ENCODE data around the gene C2CD4B. TPM values are rescaled to one million over a fixed set of nuclear protein-coding genes. Genes with fewer than 3 reads are reported as not detected.

Gene C2CD4B
- total and polyA plus RNA-seq, 2 of the 13 experiments (the other 11 are each of a cell fraction or from before 2014, with no cell fraction given) = not detected

DNA sequence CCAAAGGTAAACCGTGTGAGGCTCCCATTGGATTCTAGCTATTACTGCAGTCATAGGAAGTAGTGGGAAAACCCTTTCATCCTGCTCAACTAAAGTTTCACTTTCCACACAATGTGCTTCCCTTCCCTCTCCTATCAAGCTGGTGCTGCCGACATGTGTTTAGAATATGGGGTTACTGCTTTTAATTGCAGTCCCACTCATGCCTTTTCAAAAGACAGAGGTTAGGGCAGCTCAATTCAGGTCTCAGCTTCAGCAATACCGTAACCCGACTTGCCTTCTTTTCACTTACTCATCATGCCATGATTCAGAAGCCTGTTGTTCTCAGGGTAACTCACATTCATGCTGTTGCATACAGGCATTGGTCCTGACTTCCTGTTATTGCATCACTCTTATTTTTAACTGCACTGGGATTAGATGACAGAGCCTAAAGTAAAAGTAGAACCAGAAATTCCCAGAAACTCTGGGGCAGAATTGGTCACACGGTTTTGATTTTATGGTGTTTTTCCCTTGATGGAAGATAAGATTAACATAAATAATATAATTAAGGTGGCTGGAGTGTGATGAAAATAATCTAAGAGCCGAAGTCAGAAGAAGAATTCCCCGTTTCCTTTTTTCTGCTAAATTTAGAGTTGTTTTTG, 45.7 kb downstream of the C2CD4B start (continued):
- TF ChIP-seq, protein P1, sequence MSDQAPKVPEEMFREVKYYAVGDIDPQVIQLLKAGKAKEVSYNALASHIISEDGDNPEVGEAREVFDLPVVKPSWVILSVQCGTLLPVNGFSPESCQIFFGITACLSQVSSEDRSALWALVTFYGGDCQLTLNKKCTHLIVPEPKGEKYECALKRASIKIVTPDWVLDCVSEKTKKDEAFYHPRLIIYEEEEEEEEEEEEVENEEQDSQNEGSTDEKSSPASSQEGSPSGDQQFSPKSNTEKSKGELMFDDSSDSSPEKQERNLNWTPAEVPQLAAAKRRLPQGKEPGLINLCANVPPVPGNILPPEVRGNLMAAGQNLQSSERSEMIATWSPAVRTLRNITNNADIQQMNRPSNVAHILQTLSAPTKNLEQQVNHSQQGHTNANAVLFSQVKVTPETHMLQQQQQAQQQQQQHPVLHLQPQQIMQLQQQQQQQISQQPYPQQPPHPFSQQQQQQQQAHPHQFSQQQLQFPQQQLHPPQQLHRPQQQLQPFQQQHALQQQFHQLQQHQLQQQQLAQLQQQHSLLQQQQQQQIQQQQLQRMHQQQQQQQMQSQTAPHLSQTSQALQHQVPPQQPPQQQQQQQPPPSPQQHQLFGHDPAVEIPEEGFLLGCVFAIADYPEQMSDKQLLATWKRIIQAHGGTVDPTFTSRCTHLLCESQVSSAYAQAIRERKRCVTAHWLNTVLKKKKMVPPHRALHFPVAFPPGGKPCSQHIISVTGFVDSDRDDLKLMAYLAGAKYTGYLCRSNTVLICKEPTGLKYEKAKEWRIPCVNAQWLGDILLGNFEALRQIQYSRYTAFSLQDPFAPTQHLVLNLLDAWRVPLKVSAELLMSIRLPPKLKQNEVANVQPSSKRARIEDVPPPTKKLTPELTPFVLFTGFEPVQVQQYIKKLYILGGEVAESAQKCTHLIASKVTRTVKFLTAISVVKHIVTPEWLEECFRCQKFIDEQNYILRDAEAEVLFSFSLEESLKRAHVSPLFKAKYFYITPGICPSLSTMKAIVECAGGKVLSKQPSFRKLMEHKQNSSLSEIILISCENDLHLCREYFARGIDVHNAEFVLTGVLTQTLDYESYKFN (CRISPR knock-in tag; conservative IDR thresholded peaks at IDR 0.05) = no peak
- TF ChIP-seq GATAD2A (CRISPR knock-in tag; IDR thresholded peaks at IDR 0.05) (0 out of 2 replicates have a peak, but pooled peaks have one; percentile 26), MAFF (IDR thresholded peaks at IDR 0.05; ENCODE audit: low read depth, low read length) (peak; percentile 34; the same call in 1 of the 2 replicates), ZSCAN9 (CRISPR knock-in tag; IDR thresholded peaks at IDR 0.05; ENCODE audit: borderline replicate concordance) (no peak), SAP130 (CRISPR knock-in tag; IDR thresholded peaks at IDR 0.05; ENCODE audit: low read depth) (peak; percentile 45; the same call in 1 of the 2 replicates), U2AF1 (optimal IDR thresholded peaks at IDR 0.05; ENCODE audit: low read depth, low read length) (no peak), MYC (CRISPR knock-in tag; IDR thresholded peaks at IDR 0.05; ENCODE audit: borderline replicate concordance) (no peak), IKZF1 (IDR thresholded peaks at IDR 0.05) (no peak), CREB1 (IDR thresholded peaks at IDR 0.05) (no peak), CREB1 (CRISPR knock-in tag; IDR thresholded peaks at IDR 0.05) (no peak), ZNF558 (CRISPR knock-in tag; IDR thresholded peaks at IDR 0.05; ENCODE audit: borderline replicate concordance) (no peak), ZNF235 (CRISPR knock-in tag; IDR thresholded peaks at IDR 0.05; ENCODE audit: borderline replicate concordance) (no peak), ZFYVE20 (CRISPR knock-in tag; IDR thresholded peaks at IDR 0.05; ENCODE audit: borderline replicate concordance, low read depth) (no peak), ZNF432 (CRISPR knock-in tag; IDR thresholded peaks at IDR 0.05; ENCODE audit: borderline replicate concordance) (no peak), SIN3A (IDR thresholded peaks at IDR 0.05; ENCODE audit: borderline replicate concordance, low read depth, low read length) (no peak), ZNF773 (CRISPR knock-in tag; IDR thresholded peaks at IDR 0.05; ENCODE audit: borderline replicate concordance) (no peak), FOXJ3 (CRISPR knock-in tag; IDR thresholded peaks at IDR 0.05; ENCODE audit: borderline replicate concordance) (no peak), ZNF619 (CRISPR knock-in tag; IDR thresholded peaks at IDR 0.05) (no peak), TMF1 (CRISPR knock-in tag; IDR thresholded peaks at IDR 0.05; ENCODE audit: low read depth) (no peak)
- TF ChIP-seq, protein P2, sequence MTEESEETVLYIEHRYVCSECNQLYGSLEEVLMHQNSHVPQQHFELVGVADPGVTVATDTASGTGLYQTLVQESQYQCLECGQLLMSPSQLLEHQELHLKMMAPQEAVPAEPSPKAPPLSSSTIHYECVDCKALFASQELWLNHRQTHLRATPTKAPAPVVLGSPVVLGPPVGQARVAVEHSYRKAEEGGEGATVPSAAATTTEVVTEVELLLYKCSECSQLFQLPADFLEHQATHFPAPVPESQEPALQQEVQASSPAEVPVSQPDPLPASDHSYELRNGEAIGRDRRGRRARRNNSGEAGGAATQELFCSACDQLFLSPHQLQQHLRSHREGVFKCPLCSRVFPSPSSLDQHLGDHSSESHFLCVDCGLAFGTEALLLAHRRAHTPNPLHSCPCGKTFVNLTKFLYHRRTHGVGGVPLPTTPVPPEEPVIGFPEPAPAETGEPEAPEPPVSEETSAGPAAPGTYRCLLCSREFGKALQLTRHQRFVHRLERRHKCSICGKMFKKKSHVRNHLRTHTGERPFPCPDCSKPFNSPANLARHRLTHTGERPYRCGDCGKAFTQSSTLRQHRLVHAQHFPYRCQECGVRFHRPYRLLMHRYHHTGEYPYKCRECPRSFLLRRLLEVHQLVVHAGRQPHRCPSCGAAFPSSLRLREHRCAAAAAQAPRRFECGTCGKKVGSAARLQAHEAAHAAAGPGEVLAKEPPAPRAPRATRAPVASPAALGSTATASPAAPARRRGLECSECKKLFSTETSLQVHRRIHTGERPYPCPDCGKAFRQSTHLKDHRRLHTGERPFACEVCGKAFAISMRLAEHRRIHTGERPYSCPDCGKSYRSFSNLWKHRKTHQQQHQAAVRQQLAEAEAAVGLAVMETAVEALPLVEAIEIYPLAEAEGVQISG (CRISPR knock-in tag; IDR thresholded peaks at IDR 0.05) = no peak
